Liver (tissue), 3 donors: Measurements from ENCODE around the gene CASP6.

Experiments used
- CTCF ChIP-seq: fragments of 150-350 bp; IDR thresholded peaks from 2 replicates; pipeline ENCODE4 v1.5.1; 2017; ENCODE audit warnings: improper control_type of control experiment, low read depth, low read length; ENCODE audit not compliant: missing input control
- HNF4A ChIP-seq, 2 donors: conservative IDR thresholded peaks; 2 replicates each; pipeline ENCODE4 v1.6.1; 2016; ENCODE audit warnings: antibody characterized with exemption in 2 of 2, mild to moderate bottlenecking in 2 of 2
- TAF1 ChIP-seq: conservative IDR thresholded peaks from 2 replicates; pipeline ENCODE4 v1.6.1; 2016; ENCODE audit warnings: antibody characterized with exemption, mild to moderate bottlenecking
- YY1 ChIP-seq: IDR thresholded peaks from 2 replicates; pipeline ENCODE4 v1.6.1; 2016; ENCODE audit warnings: antibody characterized with exemption, mild to moderate bottlenecking
- donor health status: healthy.
- donor health status: healthy.

GRCh38 chr4:109728385-109728784 is 25.1 kb upstream of the CASP6 start:
- no peak for TF ChIP-seq YY1
- no peak for TF ChIP-seq TAF1
- TF ChIP-seq CTCF = no peak
- no peak for TF ChIP-seq HNF4A (conservative IDR thresholded peaks at IDR 0.05)
